ENCODE results near the gene GRID1. TPM values are rescaled to one million over a fixed set of nuclear protein-coding genes. Genes with fewer than 3 reads are reported as not detected.

The GRID1 gene
- polyA plus RNA-seq, 1 of the 3 experiments (the other 2 are of a cell fraction), result 0.13 TPM

GRCh38 chr10:86062198-86062550, 304.4 kb downstream of the GRID1 start:
- Histone ChIP-seq H3K9me2 (no peaks in the 10 kb centered on the region), H4K20me1 (ENCODE audit: insufficient read depth) (no peaks in the 10 kb centered on the region), H3K27ac (ENCODE audit: low read depth in 2 of 2, low read length in 1 of 2) (no peak overlapping the region), H3K9me3 (no peaks in the 10 kb centered on the region), H3K4me3 (ENCODE audit: low read depth in 2 of 2, low read length in 1 of 2) (no peak overlapping the region), H3K4me1 (ENCODE audit: control insufficient read depth in 1 of 2, insufficient read depth in 2 of 2, low read depth in 1 of 2, low read length in 1 of 2) (no peaks in the 10 kb centered on the region), H3K79me2 (ENCODE audit: insufficient read depth) (no peaks in the 10 kb centered on the region), H3F3A (replicated peaks; ENCODE audit: insufficient read depth) (no peaks in the 10 kb centered on the region), H3K27me3 (ENCODE audit: insufficient read depth) (no peaks in the 10 kb centered on the region), H2AFZ (ENCODE audit: low read depth) (no peak overlapping the region), H3K9ac (no peak overlapping the region), H3K4me2 (no peak overlapping the region), H3K36me3 (replicated peaks in 1 of 2; ENCODE audit: control insufficient read depth in 1 of 2, insufficient read depth in 2 of 2, low read length in 1 of 2) (no peaks in the 10 kb centered on the region)
- WGBS (ENCODE audit: low lambda C conversion rate), result 42% methylated on average over 6 of the region's 8 CpGs
- TF ChIP-seq CTCF (IDR thresholded peaks at IDR 0.05) (no peak), FOXM1 (IDR thresholded peaks at IDR 0.05; ENCODE audit: low read depth) (no peak), IRF3 (IDR thresholded peaks at IDR 0.05; ENCODE audit: low read depth, low read length) (no peak), MAX (IDR thresholded peaks at IDR 0.05; ENCODE audit: low read depth) (no peak), ELF1 (IDR thresholded peaks at IDR 0.05) (no peak), RCOR1 (IDR thresholded peaks at IDR 0.05; ENCODE audit: low read length) (no peak), RXRA (IDR thresholded peaks at IDR 0.05; ENCODE audit: borderline replicate concordance, low read depth) (no peak), USF1 (IDR thresholded peaks at IDR 0.05; ENCODE audit: borderline replicate concordance, low read depth) (no peak)
- ChIA-PET CTCF (no interaction called here), POLR2A (no interaction called here)
- no peak for DNase-seq

- Histone ChIP-seq H4K20me1 (ENCODE audit: insufficient read depth) (no peaks in the 10 kb centered on the region), H3F3A (replicated peaks; ENCODE audit: insufficient read depth) (no peaks in the 10 kb centered on the region), H3K4me3 (ENCODE audit: low read depth in 2 of 2, low read length in 1 of 2) (no peak overlapping the region), H3K36me3 (replicated peaks in 1 of 2; ENCODE audit: control insufficient read depth in 1 of 2, insufficient read depth in 2 of 2, low read length in 1 of 2) (no peaks in the 10 kb centered on the region), H3K27ac (ENCODE audit: low read depth in 2 of 2, low read length in 1 of 2) (no peak overlapping the region), H3K27me3 (ENCODE audit: insufficient read depth) (no peaks in the 10 kb centered on the region), H3K9ac (no peak overlapping the region), H3K9me2 (no peaks in the 10 kb centered on the region), H3K9me3 (no peaks in the 10 kb centered on the region), H3K4me1 (ENCODE audit: control insufficient read depth in 1 of 2, insufficient read depth in 2 of 2, low read depth in 1 of 2, low read length in 1 of 2) (no peaks in the 10 kb centered on the region), H3K79me2 (ENCODE audit: insufficient read depth) (no peaks in the 10 kb centered on the region), H3K4me2 (no peak overlapping the region), H2AFZ (ENCODE audit: low read depth) (no peak overlapping the region)
- TF ChIP-seq TAF1 (IDR thresholded peaks at IDR 0.05; ENCODE audit: borderline replicate concordance, low read depth, low read length), result no peak
- no peak for TF ChIP-seq NFIC (IDR thresholded peaks at IDR 0.05; ENCODE audit: borderline replicate concordance)
- no peak for TF ChIP-seq GABPA (IDR thresholded peaks at IDR 0.05; ENCODE audit: low read depth)
- no peak for TF ChIP-seq YY1 (IDR thresholded peaks at IDR 0.05; ENCODE audit: low read depth)
- TF ChIP-seq FOXM1 (IDR thresholded peaks at IDR 0.05; ENCODE audit: low read depth), result no peak
- TF ChIP-seq JUND (IDR thresholded peaks at IDR 0.05), result no peak
- 31% methylated on average over 7 of the region's 7 CpGs for WGBS (ENCODE audit: low lambda C conversion rate)
- no peak for DNase-seq
- ChIA-PET POLR2A (no interaction called here), CTCF (no interaction called here)
Measured at GRCh38 chr10:86061278-86062197, 305.1 kb downstream of the GRID1 start.
